Cardiac muscle cell (in vitro differentiated cells and primary cell): ENCODE data around the gene CADPS2. TPM values are rescaled to one million over a fixed set of nuclear protein-coding genes. Genes with fewer than 3 reads are reported as not detected.

Experiments
- DNase-seq, 2 donors: peaks; one replicate each; pipeline versions ENCODE4 v3.0.0 to v3.0.0-alpha.2; 2010 to 2017; ENCODE audit warnings: low read depth in 1 of 2, low spot score in 1 of 2
- H3K27ac ChIP-seq: fragments of 200-600 bp; sonication (generic); 2 replicates; pipeline ENCODE4 v1.5.1; 2016
- H3K27me3 ChIP-seq: fragments of 200-600 bp; sonication (generic); 2 replicates; pipeline ENCODE4 v1.6.0; 2016; ENCODE audit warnings: control low read depth
- H3K36me3 ChIP-seq: fragments of 200-600 bp; sonication (generic); 2 replicates; pipeline ENCODE4 v1.5.1; 2016; ENCODE audit warnings: control low read depth
- H3K4me1 ChIP-seq: fragments of 200-600 bp; sonication (generic); 2 replicates; pipeline ENCODE4 v1.8.1; 2017; ENCODE audit warnings: low read depth, mild to moderate bottlenecking, mixed run types
- H3K4me3 ChIP-seq: fragments of 200-600 bp; sonication (generic); 2 replicates; pipeline ENCODE4 v1.5.1; 2016; ENCODE audit warnings: mild to moderate bottlenecking
- H3K9me3 ChIP-seq: fragments of 200-600 bp; sonication (generic); 2 replicates; pipeline ENCODE4 v1.5.1; 2017; ENCODE audit warnings: low read depth, mild to moderate bottlenecking, control low read depth
- CTCF ChIP-seq: IDR thresholded peaks from 2 replicates; pipeline ENCODE4 v1.5.1; 2012; ENCODE audit warnings: low read depth, mild to moderate bottlenecking, low read length
- polyA plus RNA-seq: library from polyadenylated mRNA; unstranded; fragments of >200 nt; fragmentation: Nextera tagmentation; extraction: Ambion mirVana; gene quantifications from 2 replicates; pipeline ENCODE4 v1.2.1, GENCODE V29; 2016
- total RNA-seq: library from RNA; depleted of rRNA; stranded (reverse); fragments of >200 nt; gene quantifications from 2 replicates; pipeline ENCODE4 v1.2.3, GENCODE V29; 2016

The CADPS2 gene
- total and polyA plus RNA-seq, 2 experiments from 2014 or later, result 15.0 to 17.2 TPM

GRCh38 chr7:122626785-122627184, 259.5 kb downstream of the CADPS2 start:
- no peak for TF ChIP-seq CTCF
- H3K4me1 ChIP-seq, result no peaks in the 10 kb centered on the region
- H3K36me3 ChIP-seq, result no peaks in the 10 kb centered on the region
- no peak overlapping the region for H3K4me3 ChIP-seq
- DNase-seq, result no peak
- H3K27me3 ChIP-seq, result no peaks in the 10 kb centered on the region
- no peaks in the 10 kb centered on the region for H3K9me3 ChIP-seq
- H3K27ac ChIP-seq, result no peak overlapping the region

- no peak for TF ChIP-seq CTCF
- no peak for DNase-seq
- Histone ChIP-seq H3K36me3 (no peaks in the 10 kb centered on the region), H3K4me3 (no peak overlapping the region), H3K9me3 (no peaks in the 10 kb centered on the region), H3K27ac (no peak overlapping the region), H3K27me3 (no peaks in the 10 kb centered on the region), H3K4me1 (no peaks in the 10 kb centered on the region)
These were observed 263.6 kb downstream of the CADPS2 start for GRCh38 chr7:122622682-122623081.

- Histone ChIP-seq H3K9me3 (no peaks in the 10 kb centered on the region), H3K36me3 (no peaks in the 10 kb centered on the region), H3K4me1 (no peaks in the 10 kb centered on the region), H3K27me3 (no peaks in the 10 kb centered on the region), H3K27ac (no peak overlapping the region), H3K4me3 (no peak overlapping the region)
- TF ChIP-seq CTCF, result no peak
- no peak for DNase-seq
These were observed 266.6 kb downstream of the CADPS2 start for GRCh38 chr7:122619664-122620063.

GRCh38 chr7:122618585-122619189, 267.6 kb downstream of the CADPS2 start:
- Histone ChIP-seq H3K9me3 (no peaks in the 10 kb centered on the region), H3K4me3 (no peak overlapping the region), H3K27me3 (no peaks in the 10 kb centered on the region), H3K27ac (no peak overlapping the region), H3K4me1 (no peaks in the 10 kb centered on the region), H3K36me3 (no peaks in the 10 kb centered on the region)
- TF ChIP-seq CTCF, result no peak
- DNase-seq, result no peak

GRCh38 chr7:122616951-122617350, 269.3 kb downstream of the CADPS2 start:
- TF ChIP-seq CTCF, result no peak
- no peaks in the 10 kb centered on the region for H3K9me3 ChIP-seq
- H3K36me3 ChIP-seq, result no peaks in the 10 kb centered on the region
- H3K27ac ChIP-seq, result no peak overlapping the region
- H3K27me3 ChIP-seq, result no peaks in the 10 kb centered on the region
- no peaks in the 10 kb centered on the region for H3K4me1 ChIP-seq
- no peak for DNase-seq
- no peak overlapping the region for H3K4me3 ChIP-seq

- Histone ChIP-seq H3K27ac (no peak overlapping the region), H3K4me3 (no peak overlapping the region), H3K9me3 (no peaks in the 10 kb centered on the region), H3K36me3 (no peaks in the 10 kb centered on the region), H3K27me3 (no peaks in the 10 kb centered on the region), H3K4me1 (no peaks in the 10 kb centered on the region)
- no peak for DNase-seq
- TF ChIP-seq CTCF, result no peak
These were observed 280.3 kb downstream of the CADPS2 start for GRCh38 chr7:122605929-122606328.
